Endothelial cell of umbilical vein (primary cell): ENCODE results near the gene COL23A1.

Experiments used
- CTCF ChIP-seq, 2 donors: IDR thresholded peaks; 1 replicate in 1 of 2; 2 replicates in 1 of 2; pipeline ENCODE4 v1.5.1; 2011; ENCODE audit warnings: low read length in 2 of 2, mild to moderate bottlenecking in 2 of 2, moderate library complexity in 2 of 2, control low read depth in 1 of 2, inconsistent platforms in 1 of 2, low read depth in 1 of 2; ENCODE audit not compliant: insufficient read depth in 1 of 2; ENCODE audit errors: extremely low read depth in 1 of 2
- EZH2 ChIP-seq: IDR thresholded peaks from 2 replicates; pipeline ENCODE4 v1.6.1; 2012; ENCODE audit warnings: borderline replicate concordance, low read depth, mild to moderate bottlenecking, moderate library complexity, low read length, inconsistent platforms; ENCODE audit not compliant: severe bottlenecking
- FOS ChIP-seq: IDR thresholded peaks from 2 replicates; pipeline ENCODE4 v1.6.1; 2011; ENCODE audit warnings: mild to moderate bottlenecking, low read length, moderate library complexity, borderline replicate concordance; ENCODE audit not compliant: insufficient read depth
- GATA2 ChIP-seq: IDR thresholded peaks from 2 replicates; pipeline ENCODE4 v1.7.0; 2011; ENCODE audit warnings: low read depth, mild to moderate bottlenecking, moderate library complexity, mixed read lengths, low read length; ENCODE audit not compliant: insufficient read length, insufficient read depth
- MYC ChIP-seq: IDR thresholded peaks from one replicate; pipeline ENCODE4 v1.6.1; 2011; ENCODE audit warnings: mild to moderate bottlenecking, low read depth, low read length
- POLR2A ChIP-seq: IDR thresholded peaks from 2 replicates; pipeline ENCODE4 v1.6.1; 2012; ENCODE audit warnings: low read depth, mild to moderate bottlenecking, control low read depth, low read length
- POLR2AphosphoS5 ChIP-seq: IDR thresholded peaks from 2 replicates; pipeline ENCODE4 v1.6.1; 2012; ENCODE audit warnings: low read depth, mild to moderate bottlenecking, control low read depth, low read length, moderate library complexity; ENCODE audit not compliant: insufficient read depth
- TF ChIP-seq, protein P1 (sequence below): IDR thresholded peaks from 2 replicates; pipeline ENCODE4 v1.6.1; 2011; ENCODE audit not compliant: insufficient read depth, insufficient read length

DNA sequence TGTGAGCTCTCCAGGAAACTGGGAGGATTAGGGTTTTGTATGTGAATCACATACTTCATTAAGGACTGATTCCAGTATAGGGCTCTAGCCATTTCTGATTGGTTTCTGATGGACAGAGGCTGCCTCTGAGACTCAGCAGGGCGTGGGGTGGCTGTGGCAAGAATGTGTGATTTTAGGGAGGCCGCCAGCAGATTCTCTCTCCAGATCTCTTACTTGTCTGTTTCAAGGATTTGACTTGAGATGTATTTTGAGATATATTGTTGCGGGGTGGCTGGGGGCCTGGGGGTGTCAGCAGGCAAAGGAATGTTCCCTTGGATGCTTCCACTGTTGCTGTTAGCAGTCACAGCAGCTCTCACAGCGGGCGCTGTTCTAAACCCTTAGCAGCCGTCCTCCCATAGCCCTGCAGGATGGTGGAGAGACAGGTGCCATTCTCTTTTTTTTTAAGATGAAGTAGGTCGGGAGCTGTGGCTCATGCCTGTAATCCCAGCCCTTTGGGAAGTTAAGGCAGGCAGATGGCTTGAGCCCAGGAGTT is 393.8 kb downstream of the COL23A1 start:
- no peak for TF ChIP-seq CTCF (IDR thresholded peaks at IDR 0.05; ENCODE audit: extremely low read depth in 1 of 2, insufficient read depth in 1 of 2, low read depth in 1 of 2, low read length in 2 of 2)
- TF ChIP-seq POLR2A: no peak
- TF ChIP-seq EZH2: no peak
- TF ChIP-seq POLR2AphosphoS5: no peak
- TF ChIP-seq GATA2: no peak
- TF ChIP-seq, protein P1, sequence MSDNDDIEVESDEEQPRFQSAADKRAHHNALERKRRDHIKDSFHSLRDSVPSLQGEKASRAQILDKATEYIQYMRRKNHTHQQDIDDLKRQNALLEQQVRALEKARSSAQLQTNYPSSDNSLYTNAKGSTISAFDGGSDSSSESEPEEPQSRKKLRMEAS: no peak
- TF ChIP-seq FOS: no peak
- TF ChIP-seq MYC: no peak
